Measurements from ENCODE around the gene SAMD3. TPM values are rescaled to one million over a fixed set of nuclear protein-coding genes. Genes with fewer than 3 reads are reported as not detected.

Gene SAMD3
- total and polyA plus RNA-seq, 2 donors (not counting 3 experiments of a cell fraction or from before 2014, with no cell fraction given), result not detected

- no peak overlapping the region for H3K4me2 ChIP-seq (ENCODE audit: insufficient read depth, low read length)
- no peak overlapping the region for H3K4me3 ChIP-seq (replicated peaks in 1 of 3; ENCODE audit: insufficient read depth in 1 of 3, low read depth in 1 of 3, low read length in 3 of 3)
- H3K9ac ChIP-seq (replicated peaks; ENCODE audit: extremely low read depth, insufficient read depth, low read length), result no peak overlapping the region
- FAIRE-seq (no peak), DNase-seq (ENCODE audit: low read depth, low spot score) (no peak)
- H3K4me1 ChIP-seq (ENCODE audit: control insufficient read depth, extremely low read depth, insufficient read depth, low read length), result no peaks in the 10 kb centered on the region
- intact Hi-C loops (cut with micrococcal nuclease), result no loop called here
- TF ChIP-seq MYC (IDR thresholded peaks at IDR 0.05; ENCODE audit: low read depth, low read length), result no peak
- TF ChIP-seq POLR2AphosphoS5 (IDR thresholded peaks at IDR 0.05; ENCODE audit: insufficient read depth, low read depth, low read length), result no peak
- no peak for TF ChIP-seq JUN (IDR thresholded peaks at IDR 0.05; ENCODE audit: borderline replicate concordance, insufficient read depth, insufficient read length, low read depth)
- no peak for TF ChIP-seq CTCF (IDR thresholded peaks at IDR 0.05; ENCODE audit: extremely low read depth in 1 of 2, insufficient read depth in 1 of 2, low read depth in 1 of 2, low read length in 2 of 2)
- TF ChIP-seq GATA2 (IDR thresholded peaks at IDR 0.05; ENCODE audit: insufficient read depth, insufficient read length, low read depth, low read length), result no peak
- TF ChIP-seq FOS (IDR thresholded peaks at IDR 0.05; ENCODE audit: borderline replicate concordance, insufficient read depth, low read length), result no peak
- TF ChIP-seq EZH2 (IDR thresholded peaks at IDR 0.05; ENCODE audit: borderline replicate concordance, low read depth, low read length, severe bottlenecking), result no peak
- TF ChIP-seq MAX (IDR thresholded peaks at IDR 0.05; ENCODE audit: insufficient read depth, insufficient read length), result no peak
- TF ChIP-seq POLR2A (IDR thresholded peaks at IDR 0.05; ENCODE audit: low read depth, low read length), result no peak
- no peaks in the 10 kb centered on the region for H3K79me2 ChIP-seq (ENCODE audit: control insufficient read depth, insufficient read depth, low read length)
- dilution Hi-C loops (cut with MboI; ENCODE audit: extremely low pct_ligation_motif_present, low sequenced_read_pairs), result no loop called here
- H3K36me3 ChIP-seq (ENCODE audit: control insufficient read depth in 2 of 2, extremely low read depth in 1 of 2, insufficient read depth in 2 of 2, low read length in 2 of 2), result no peaks in the 10 kb centered on the region
- ChIA-PET POLR2A (no interaction called here), CTCF (no interaction called here)
- H2AFZ ChIP-seq (ENCODE audit: low read depth, low read length), result no peak overlapping the region
- no peaks in the 10 kb centered on the region for H3K9me1 ChIP-seq (replicated peaks; ENCODE audit: control insufficient read depth, extremely low read depth, insufficient read depth, low read length)
- H3K27ac ChIP-seq (ENCODE audit: insufficient read depth, low read depth, low read length), result no peak overlapping the region
- H3K27me3 ChIP-seq (ENCODE audit: control insufficient read depth in 2 of 2, insufficient read depth in 2 of 2, low read length in 2 of 2), result no peaks in the 10 kb centered on the region
- H4K20me1 ChIP-seq (replicated peaks; ENCODE audit: control insufficient read depth, extremely low read depth, insufficient read depth, low read length), result no peaks in the 10 kb centered on the region
- H3K9me3 ChIP-seq (replicated peaks; ENCODE audit: control insufficient read depth, insufficient read depth, low read length), result no peaks in the 10 kb centered on the region
- BruUV-seq (replicated peaks), result no TSS peak
These were observed 69.7 kb downstream of the SAMD3 start for GRCh38 chr6:130152908-130153510.

All from endothelial cell of umbilical vein (primary cell).